SU-DHL-6 (cell line): ENCODE data around the gene CELA3B.

Experiments used
- H2AFZ ChIP-seq: fragments of 200-600 bp; sonication (generic); 2 replicates; pipeline ENCODE4 v1.6.1; 2014; ENCODE audit warnings: low read depth, mild to moderate bottlenecking, moderate library complexity, mixed read lengths, antibody characterized with exemption, low read length; ENCODE audit not compliant: severe bottlenecking
- H3F3A ChIP-seq: fragments of 200-600 bp; shearing (Covaris generic); 2 replicates; pipeline ENCODE4 v1.6.0; 2016; ENCODE audit warnings: antibody characterized with exemption, mild to moderate bottlenecking; ENCODE audit not compliant: insufficient read depth
- H3K27ac ChIP-seq: fragments of 200-600 bp; sonication (generic); 2 replicates; pipeline ENCODE4 v1.5.1; 2016; ENCODE audit warnings: low read depth, mild to moderate bottlenecking, low read length, moderate library complexity, mixed read lengths
- H3K27me3 ChIP-seq: fragments of 200-600 bp; sonication (generic), shearing (Covaris generic); 2 replicates; pipeline ENCODE4 v1.6.0; 2014; ENCODE audit warnings: mild to moderate bottlenecking, low read length
- H3K36me3 ChIP-seq: fragments of 200-600 bp; sonication (generic); 2 replicates; pipeline ENCODE4 v1.6.1; 2014; ENCODE audit warnings: mild to moderate bottlenecking, low read length, mixed read lengths
- H3K4me2 ChIP-seq: fragments of 300-600, 200-600 bp; shearing (Covaris generic), sonication (generic); 2 replicates; pipeline ENCODE4 v1.6.0; 2014; ENCODE audit warnings: low read length, low read depth, mild to moderate bottlenecking; ENCODE audit not compliant: poor library complexity, severe bottlenecking
- H3K4me3 ChIP-seq: fragments of 200-600 bp; sonication (generic); 2 replicates; pipeline ENCODE4 v1.5.1; 2014; ENCODE audit warnings: antibody characterized with exemption, low read length, mild to moderate bottlenecking, mixed read lengths; ENCODE audit not compliant: insufficient read depth, poor library complexity, severe bottlenecking
- H3K79me2 ChIP-seq: fragments of 200-600 bp; sonication (generic); 2 replicates; pipeline ENCODE4 v1.6.1; 2014; ENCODE audit warnings: mild to moderate bottlenecking, low read length, moderate library complexity; ENCODE audit not compliant: insufficient read depth
- H3K9ac ChIP-seq: fragments of 200-600 bp; sonication (generic); 2 replicates; pipeline ENCODE4 v1.7.0; 2014; ENCODE audit warnings: mild to moderate bottlenecking, low read length
- H3K9me2 ChIP-seq: fragments of 200-600 bp; sonication (generic); replicated peaks from 2 replicates; pipeline ENCODE4 v1.6.1; 2014; ENCODE audit warnings: low read length; ENCODE audit not compliant: insufficient read depth
- H3K9me3 ChIP-seq: fragments of 200-600 bp; sonication (generic); 2 replicates; pipeline ENCODE4 v1.6.1; 2014; ENCODE audit warnings: low read length, mixed read lengths; ENCODE audit not compliant: insufficient read depth
- H4K20me1 ChIP-seq: fragments of 200-600 bp; sonication (generic); 2 replicates; pipeline ENCODE4 v1.6.1; 2014; ENCODE audit warnings: low read depth, mild to moderate bottlenecking, antibody characterized with exemption, low read length, moderate library complexity, mixed read lengths
- EZH2phosphoT487 ChIP-seq: fragments of 200-600 bp; sonication (generic), shearing (Covaris generic); conservative IDR thresholded peaks from 2 replicates; pipeline ENCODE4 v1.6.1; 2018; ENCODE audit warnings: mild to moderate bottlenecking, antibody characterized with exemption, low read length, moderate library complexity, mixed read lengths
- TF ChIP-seq, protein P1 (sequence below): fragments of 200-600 bp; sonication (generic); IDR thresholded peaks from one replicate; pipeline ENCODE4 v1.5.1; 2017; ENCODE audit warnings: antibody characterized with exemption, mild to moderate bottlenecking, low read length, moderate library complexity; ENCODE audit not compliant: insufficient read depth, poor library complexity, severe bottlenecking

CELA3B gene

DNA sequence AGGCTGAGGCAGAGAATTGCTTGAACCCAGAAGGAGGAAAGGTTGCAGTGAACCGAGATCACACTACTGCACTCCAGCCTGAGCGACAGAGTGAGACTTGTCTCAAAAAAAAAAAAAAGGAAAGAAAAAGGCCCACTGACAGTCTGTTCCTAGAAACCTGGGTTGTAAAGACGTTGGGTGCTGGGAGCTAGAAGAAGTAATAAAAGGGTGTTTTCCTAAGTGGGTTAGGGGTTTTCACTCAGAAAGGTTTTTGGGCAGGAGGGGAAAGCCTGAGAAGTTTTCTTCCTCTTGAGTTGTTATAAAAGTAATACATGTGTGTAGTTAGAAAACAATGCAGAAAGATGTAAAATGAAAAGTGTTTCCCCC, 50.1 kb downstream of the CELA3B start:
- Histone ChIP-seq H4K20me1 (no peaks in the 10 kb centered on the region), H3K4me3 (no peak overlapping the region), H3K36me3 (no peaks in the 10 kb centered on the region), H3K9me2 (no peaks in the 10 kb centered on the region), H3K79me2 (peaks cover 9% of the 10 kb centered on the region; the same call in 1 of the 2 replicates), H2AFZ (no peak overlapping the region), H3K9ac (no peak overlapping the region), H3K4me2 (peak overlapping the region; percentile 13), H3K9me3 (no peaks in the 10 kb centered on the region), H3K27me3 (no peaks in the 10 kb centered on the region), H3K27ac (no peak overlapping the region), H3F3A (no peaks in the 10 kb centered on the region)
- TF ChIP-seq EZH2phosphoT487, result no peak
- TF ChIP-seq, protein P1, sequence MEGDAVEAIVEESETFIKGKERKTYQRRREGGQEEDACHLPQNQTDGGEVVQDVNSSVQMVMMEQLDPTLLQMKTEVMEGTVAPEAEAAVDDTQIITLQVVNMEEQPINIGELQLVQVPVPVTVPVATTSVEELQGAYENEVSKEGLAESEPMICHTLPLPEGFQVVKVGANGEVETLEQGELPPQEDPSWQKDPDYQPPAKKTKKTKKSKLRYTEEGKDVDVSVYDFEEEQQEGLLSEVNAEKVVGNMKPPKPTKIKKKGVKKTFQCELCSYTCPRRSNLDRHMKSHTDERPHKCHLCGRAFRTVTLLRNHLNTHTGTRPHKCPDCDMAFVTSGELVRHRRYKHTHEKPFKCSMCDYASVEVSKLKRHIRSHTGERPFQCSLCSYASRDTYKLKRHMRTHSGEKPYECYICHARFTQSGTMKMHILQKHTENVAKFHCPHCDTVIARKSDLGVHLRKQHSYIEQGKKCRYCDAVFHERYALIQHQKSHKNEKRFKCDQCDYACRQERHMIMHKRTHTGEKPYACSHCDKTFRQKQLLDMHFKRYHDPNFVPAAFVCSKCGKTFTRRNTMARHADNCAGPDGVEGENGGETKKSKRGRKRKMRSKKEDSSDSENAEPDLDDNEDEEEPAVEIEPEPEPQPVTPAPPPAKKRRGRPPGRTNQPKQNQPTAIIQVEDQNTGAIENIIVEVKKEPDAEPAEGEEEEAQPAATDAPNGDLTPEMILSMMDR, result no peak

- H3F3A ChIP-seq, result no peaks in the 10 kb centered on the region
- H3K27ac ChIP-seq, result no peak overlapping the region
- no peak overlapping the region for H2AFZ ChIP-seq
- H3K36me3 ChIP-seq, result no peaks in the 10 kb centered on the region
- H3K9ac ChIP-seq, result no peak overlapping the region
- peaks cover 9% of the 10 kb centered on the region; the same call in 1 of the 2 replicates for H3K79me2 ChIP-seq
- H3K4me3 ChIP-seq, result no peak overlapping the region
- no peaks in the 10 kb centered on the region for H3K9me2 ChIP-seq
- H3K4me2 ChIP-seq, result no peak overlapping the region
- H4K20me1 ChIP-seq, result no peaks in the 10 kb centered on the region
- TF ChIP-seq EZH2phosphoT487, result no peak
- TF ChIP-seq, protein P1, result no peak
- no peaks in the 10 kb centered on the region for H3K27me3 ChIP-seq
- H3K9me3 ChIP-seq, result no peaks in the 10 kb centered on the region
Measured at GRCh38 chr1:22030057-22030456, 53.2 kb downstream of the CELA3B start.

- H3K36me3 ChIP-seq, result no peaks in the 10 kb centered on the region
- no peaks in the 10 kb centered on the region for H4K20me1 ChIP-seq
- peaks cover 9% of the 10 kb centered on the region; the same call in 1 of the 2 replicates for H3K79me2 ChIP-seq
- no peak overlapping the region for H3K4me2 ChIP-seq
- no peak overlapping the region for H3K4me3 ChIP-seq
- H3K9ac ChIP-seq, result no peak overlapping the region
- H3K9me3 ChIP-seq, result no peaks in the 10 kb centered on the region
- no peak for TF ChIP-seq EZH2phosphoT487
- TF ChIP-seq, protein P1, result no peak
- no peaks in the 10 kb centered on the region for H3K9me2 ChIP-seq
- H2AFZ ChIP-seq, result no peak overlapping the region
- H3K27me3 ChIP-seq, result no peaks in the 10 kb centered on the region
- no peaks in the 10 kb centered on the region for H3F3A ChIP-seq
- no peak overlapping the region for H3K27ac ChIP-seq
Measured at GRCh38 chr1:22030473-22030872, 53.7 kb downstream of the CELA3B start.
